Activated CD4-positive, alpha-beta T cell treated with anti-CD3 and anti-CD28 coated beads for 48 hours (primary cell): ENCODE measurements around the gene PPDPF.
"Not testable (repeated sequence)": the region's sequence is repeated elsewhere in the genome, so short reads cannot be mapped to it uniquely, and the experiment has no call there.

Experiments used
- DNase-seq: peaks from one replicate; pipeline ENCODE4 v3.0.0-alpha.2; 2020

PPDPF gene

DNA sequence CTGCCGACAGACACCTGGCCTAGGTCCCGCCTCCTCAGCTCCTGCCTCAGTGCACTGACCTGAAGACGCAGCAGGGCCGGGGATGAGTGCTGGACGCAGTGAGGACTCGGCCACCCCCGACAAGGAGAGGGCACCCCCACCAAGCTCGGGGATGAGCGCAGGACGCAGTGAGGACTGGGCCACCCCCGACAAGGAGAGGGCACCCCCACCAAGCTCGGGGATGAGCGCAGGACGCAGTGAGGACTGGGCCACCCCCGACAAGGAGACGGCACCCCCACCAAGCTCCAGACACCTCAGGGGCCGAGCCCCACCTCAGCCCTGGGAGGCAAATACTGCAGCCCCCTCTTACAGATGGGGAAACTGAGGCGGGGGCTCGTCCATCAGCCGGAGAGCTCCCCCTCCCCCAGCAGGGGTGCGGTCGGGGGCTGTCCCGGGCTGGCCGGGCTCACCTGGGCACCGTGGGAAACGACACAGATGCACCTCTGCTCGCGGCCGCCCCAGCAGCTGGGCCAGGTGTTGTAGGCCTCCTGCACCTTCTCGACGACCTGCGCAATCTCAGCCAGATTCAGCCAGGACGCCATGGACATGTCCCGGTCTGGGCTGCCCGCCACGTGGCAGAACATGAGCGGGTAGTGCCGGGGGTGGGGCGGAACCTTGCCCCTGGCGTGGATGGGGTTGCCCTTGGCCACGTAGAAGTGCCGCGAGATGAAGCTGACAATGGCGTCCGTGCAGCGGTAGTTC, 46.0 kb downstream of the PPDPF start:
- no peak for DNase-seq

DNA sequence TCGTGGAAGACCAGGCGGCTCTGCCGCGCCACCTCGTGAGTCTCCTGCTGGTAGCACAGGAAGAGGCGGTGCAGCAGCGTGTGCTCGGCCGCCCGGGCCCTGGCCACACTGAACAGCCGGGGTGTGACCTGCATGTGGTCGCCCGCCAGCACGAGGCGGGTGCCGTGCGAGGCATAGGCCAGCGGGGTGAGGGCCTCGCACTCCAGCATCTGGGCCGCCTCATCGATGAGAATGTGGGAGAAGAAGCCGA, 46.5 kb downstream of the PPDPF start:
- no peak for DNase-seq

DNA sequence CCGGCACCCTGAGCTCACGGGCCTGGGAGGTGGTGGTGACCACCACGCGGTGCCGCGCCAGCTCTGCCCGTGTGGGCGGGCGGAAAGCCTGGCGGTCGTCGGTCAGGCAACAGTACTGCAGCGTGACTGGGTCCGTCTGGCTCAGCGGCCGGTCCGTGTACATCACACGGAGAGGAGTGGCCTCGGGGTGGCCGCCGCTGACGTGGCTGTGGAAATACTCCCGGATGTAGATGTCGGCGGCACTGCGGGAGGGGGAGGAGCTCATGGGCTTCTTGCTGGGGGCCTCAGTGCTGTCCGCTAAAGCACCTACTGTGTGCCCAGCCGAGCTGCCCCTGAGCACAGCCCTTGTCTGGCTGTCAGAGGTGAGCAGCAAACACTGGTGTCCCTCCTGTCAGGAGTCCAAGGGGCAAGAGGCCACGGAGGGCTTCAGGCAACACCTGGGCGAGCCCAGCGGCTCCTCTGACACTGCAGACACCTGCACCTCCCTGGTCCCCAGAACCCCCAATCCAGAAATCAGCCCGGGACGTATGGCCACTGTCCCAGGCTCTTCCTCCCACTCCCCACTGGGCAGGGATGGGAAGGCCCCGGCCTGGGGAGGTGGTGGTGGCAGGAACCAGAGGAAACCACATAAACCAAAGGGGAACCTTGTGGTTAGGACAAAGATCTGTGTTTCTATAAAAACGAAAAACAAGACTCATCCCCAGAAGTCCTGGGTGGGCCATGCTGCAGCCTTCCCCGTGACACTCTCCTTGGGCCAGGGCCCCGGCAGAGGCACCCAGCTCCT, 47.0 kb downstream of the PPDPF start:
- peak; percentile 62 for DNase-seq

DNA sequence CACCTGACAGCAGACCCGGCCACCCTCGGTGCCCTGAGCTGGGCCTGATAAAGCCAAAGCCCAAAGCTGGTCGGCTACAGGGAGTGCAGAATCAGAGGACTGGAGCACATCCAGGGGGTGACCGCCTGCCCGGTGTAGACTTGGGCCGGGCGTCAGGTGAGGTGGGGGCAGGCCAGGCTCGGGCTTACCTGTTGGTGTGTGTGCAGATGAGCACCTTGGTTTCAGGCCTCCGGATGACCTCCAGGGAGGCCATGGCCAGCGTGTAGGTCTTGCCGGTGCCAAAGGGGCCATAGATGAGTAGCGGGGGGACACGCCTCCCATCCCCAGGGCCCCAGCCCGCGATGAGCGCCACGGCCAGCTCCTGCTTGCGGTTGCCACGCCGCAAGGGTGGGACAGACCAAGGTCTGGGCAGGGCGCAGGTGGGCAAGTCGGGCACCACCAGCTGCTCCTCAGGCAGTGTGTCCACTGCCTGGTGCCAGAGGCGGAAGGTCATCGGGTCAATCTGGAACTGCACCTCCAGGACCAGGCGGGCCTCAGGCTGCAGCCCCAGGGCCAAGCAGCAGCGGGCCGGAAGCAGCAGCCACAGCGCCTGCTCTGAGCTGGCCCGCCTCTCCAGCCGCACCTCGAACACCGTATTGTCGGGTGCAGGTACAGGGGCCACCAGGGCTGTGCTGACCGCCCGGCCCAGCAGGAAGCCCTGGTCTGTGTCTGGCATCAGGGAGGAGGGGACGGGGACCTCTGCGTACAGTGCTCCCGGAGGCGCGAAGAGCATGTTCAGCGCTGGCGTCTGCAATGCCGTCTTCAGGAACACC, 47.8 kb downstream of the PPDPF start:
- no peak for DNase-seq

DNA sequence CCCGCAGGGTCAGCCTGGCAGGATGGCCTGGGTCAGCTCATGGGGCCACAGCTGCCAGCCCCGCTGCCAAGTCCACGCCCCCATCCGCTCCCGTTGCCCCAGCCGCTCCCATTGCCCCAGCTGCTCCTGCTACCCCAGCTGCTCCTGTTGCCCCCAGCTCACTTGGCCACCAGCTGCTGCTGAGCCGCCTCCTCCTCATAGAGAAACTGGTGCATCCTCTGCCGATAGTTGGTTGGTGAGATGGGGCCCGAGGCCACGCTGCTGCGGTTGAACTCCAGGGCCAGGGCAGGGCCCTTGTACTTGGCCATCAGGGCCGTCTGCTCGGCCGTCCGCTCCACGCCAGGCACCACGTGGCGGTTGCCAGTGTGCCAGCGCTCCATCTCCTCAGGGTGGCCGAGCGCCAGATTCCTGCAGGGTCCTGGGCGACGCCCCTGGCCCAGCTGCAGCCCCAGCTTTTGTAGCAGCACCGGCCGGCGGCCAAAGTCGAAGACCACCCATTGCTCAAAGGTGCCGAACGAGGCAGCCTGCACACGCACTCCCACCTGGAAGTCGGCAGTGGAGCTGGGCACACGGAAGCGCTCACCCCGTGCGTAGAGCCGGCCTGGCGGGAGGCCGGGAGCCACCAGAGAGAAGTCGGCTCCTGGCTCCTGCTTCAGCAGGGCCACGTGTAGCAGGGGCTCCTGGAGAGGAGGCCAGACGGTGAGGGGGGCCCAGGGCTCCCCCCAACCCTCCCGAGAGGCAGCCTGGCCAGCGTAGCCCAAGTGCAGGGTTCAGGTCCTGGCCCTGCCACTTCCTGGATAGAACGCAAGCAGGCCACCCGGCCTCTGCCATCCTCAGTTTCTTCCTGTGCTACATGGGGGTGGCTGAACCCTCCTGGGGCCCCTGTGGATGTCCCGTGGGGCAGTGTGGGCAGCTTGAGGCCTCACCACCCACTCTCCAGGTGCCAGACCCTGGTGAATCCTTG, 48.7 kb downstream of the PPDPF start:
- DNase-seq = no peak

DNA sequence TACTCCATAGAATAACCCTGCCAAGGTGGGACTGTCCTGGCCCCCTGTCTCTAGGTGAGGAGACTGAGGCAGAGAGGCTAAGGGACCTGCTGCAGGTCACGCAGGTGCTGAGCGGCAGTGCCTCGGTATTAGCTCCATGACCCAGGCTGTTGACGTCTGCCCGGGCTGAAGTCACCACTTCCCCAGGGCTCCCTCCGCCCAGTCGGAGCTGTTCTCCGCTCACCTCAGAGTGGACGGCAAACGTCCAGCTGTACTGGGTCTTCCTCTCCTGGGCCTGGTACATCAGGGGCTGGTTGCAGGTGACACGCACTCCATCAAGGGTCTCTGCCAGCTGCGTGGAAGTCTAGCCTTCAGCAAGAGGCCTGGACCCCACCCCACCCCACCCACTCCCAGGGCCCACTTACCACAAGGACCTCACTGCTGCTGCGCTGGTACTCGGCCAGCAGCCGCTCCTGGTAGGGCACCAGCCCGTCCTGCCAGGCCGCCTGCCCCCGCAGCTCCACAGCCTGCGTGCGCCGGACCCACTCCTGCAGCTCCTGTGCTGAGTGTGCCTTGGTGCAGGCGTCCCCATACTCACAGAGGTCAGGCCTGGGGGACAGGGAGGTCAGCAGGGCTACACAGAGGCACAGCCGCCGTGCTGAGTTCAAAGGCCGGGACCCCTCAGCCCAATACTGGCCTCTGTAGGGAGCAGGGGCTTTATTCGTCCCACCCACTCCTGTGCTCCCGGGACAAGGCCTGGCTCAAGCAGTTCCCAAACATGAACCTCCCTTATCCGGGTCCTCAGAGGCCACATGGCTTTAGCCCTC, 49.9 kb downstream of the PPDPF start:
- no peak for DNase-seq

DNA sequence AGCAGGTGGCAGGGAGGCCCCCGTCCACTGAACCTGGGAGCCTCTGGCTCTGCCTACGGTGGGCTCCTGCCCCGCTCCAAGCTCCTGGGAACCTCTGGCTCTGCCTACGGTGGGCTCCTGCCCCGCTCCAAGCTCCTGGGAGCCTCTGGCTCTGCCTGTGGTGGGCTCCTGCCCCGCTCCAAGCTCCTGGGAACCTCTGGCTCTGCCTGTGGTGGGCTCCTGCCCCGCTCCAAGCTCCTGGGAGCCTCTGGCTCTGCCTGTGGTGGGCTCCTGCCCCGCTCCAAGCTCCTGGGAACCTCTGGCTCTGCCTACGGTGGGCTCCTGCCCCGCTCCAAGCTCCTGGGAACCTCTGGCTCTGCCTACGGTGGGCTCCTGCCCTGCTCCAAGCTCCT, 50.5 kb downstream of the PPDPF start:
- DNase-seq = not testable (repeated sequence)
